HEK293T (cell line): ENCODE measurements around the gene NHSL2.

Experiments used
- ARNT ChIP-seq: fragments of 450-650 bp; IDR thresholded peaks from 2 replicates; pipeline ENCODE4 v1.6.1; 2017; ENCODE audit warnings: mild to moderate bottlenecking
- BHLHE40 ChIP-seq: fragments of 450-650 bp; IDR thresholded peaks from 2 replicates; pipeline ENCODE4 v1.6.1; 2016; ENCODE audit warnings: mild to moderate bottlenecking, moderate library complexity, borderline replicate concordance
- FOXA1 ChIP-seq: fragments of 450-650 bp; IDR thresholded peaks from 2 replicates; pipeline ENCODE4 v1.6.1; 2016; ENCODE audit warnings: mild to moderate bottlenecking
- FOXK2 ChIP-seq: fragments of 450-650 bp; IDR thresholded peaks from 2 replicates; pipeline ENCODE4 v1.6.1; 2016; ENCODE audit warnings: mild to moderate bottlenecking
- FOXM1 ChIP-seq: fragments of 450-650 bp; IDR thresholded peaks from 2 replicates; pipeline ENCODE4 v1.6.1; 2017; ENCODE audit warnings: mild to moderate bottlenecking, borderline replicate concordance
- NFRKB ChIP-seq: fragments of 450-650 bp; IDR thresholded peaks from 2 replicates; pipeline ENCODE4 v1.6.1; 2016; ENCODE audit warnings: mild to moderate bottlenecking, moderate library complexity
- SP1 ChIP-seq: fragments of 450-650 bp; IDR thresholded peaks from 2 replicates; pipeline ENCODE4 v1.6.1; 2017
- SUZ12 ChIP-seq: fragments of 450-650 bp; IDR thresholded peaks from 2 replicates; pipeline ENCODE4 v1.6.1; 2016; ENCODE audit warnings: mild to moderate bottlenecking
- TARDBP ChIP-seq: fragments of 450-650 bp; IDR thresholded peaks from 2 replicates; pipeline ENCODE4 v1.6.1; 2016
- ZNF384 ChIP-seq: fragments of 450-650 bp; IDR thresholded peaks from 2 replicates; pipeline ENCODE4 v1.6.1; 2016

DNA sequence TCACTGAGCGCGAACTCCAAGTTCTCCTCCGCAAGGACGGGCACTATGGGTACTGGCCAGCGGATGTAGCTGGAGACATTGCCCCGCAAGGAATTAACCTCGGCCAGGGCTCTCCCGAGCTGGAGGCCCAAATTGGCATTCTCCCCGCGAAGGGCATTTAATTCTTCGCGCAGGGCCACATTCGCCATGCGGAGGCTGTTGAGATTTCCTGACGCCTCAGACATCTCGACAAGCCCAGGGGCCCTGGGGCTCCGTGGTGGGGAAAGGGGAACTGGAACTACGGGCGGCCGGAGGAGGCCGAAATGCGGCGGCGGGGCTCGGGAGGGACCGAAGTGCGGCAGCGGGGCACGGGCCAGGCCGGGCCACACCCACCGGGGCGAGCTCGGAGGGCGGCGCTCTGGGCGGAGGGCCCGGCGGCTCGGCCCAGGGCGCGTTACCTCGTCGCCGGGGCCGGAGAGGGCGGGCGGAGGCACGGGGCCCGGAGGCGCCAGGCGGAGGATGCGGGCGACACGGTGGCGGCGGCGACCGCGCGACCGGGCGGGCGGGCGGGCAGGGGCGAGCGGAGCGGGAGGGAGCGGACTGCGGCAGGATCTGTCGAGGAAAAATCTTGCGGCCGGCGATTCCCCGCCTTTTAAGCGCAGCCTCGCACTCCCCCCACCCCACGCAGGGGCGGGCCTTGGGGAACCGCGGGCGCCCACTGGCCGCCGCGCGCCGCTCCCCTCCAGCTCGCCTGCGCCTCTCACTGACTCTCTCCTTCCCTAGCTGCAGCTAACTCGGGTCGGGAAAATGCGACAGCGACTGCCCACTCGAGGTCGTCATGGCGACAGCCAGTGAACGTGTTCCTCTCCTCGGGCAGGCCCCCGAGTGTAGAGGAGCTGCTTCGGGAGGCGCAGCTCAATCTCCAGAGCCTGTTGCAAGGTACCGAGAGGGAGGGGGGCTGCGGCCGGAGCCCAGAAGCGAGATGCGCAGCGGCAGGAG lies 221.0 kb downstream of the NHSL2 start, which contains the start of gene RTL5:
- TF ChIP-seq ARNT (no peak), FOXM1 (no peak), SUZ12 (no peak), FOXA1 (no peak), NFRKB (no peak), TARDBP (no peak), SP1 (no peak), BHLHE40 (no peak), FOXK2 (no peak), ZNF384 (no peak)
